Right lobe of liver (tissue), 6 donors: ENCODE measurements around the gene DUSP22. TPM values are rescaled to one million over a fixed set of nuclear protein-coding genes. Genes with fewer than 3 reads are reported as not detected.

Source experiments
- ATAC-seq, 4 donors: fragments of 200-7000 bp; cut with Tn5 transposase; one replicate each; pipeline ENCODE4 v1.9.1; 2020; ENCODE audit warnings: mild to moderate bottlenecking in 4 of 4, moderate library complexity in 4 of 4
- DNase-seq, 3 donors: peaks; one replicate each; pipeline ENCODE4 v3.0.0-alpha.2; 2020
- H3K27ac ChIP-seq, 3 donors: fragments of 200-600 bp; one replicate each; pipeline ENCODE4 v1.8.0; 2022
- H3K27me3 ChIP-seq, 2 donors: fragments of 200-600 bp; one replicate each; pipeline ENCODE4 v1.8.0; 2022
- H3K36me3 ChIP-seq, 4 donors: fragments of 200-600 bp; sonication (generic) in 1 of 4; one replicate each; pipeline versions ENCODE4 v1.5.1 to v1.8.0; 2017 to 2022; ENCODE audit warnings: control low read depth in 1 of 4
- H3K4me1 ChIP-seq, 4 donors: fragments of 200-600 bp; sonication (generic) in 1 of 4; one replicate each; pipeline versions ENCODE4 v1.5.1 to v1.8.0; 2017 to 2022; ENCODE audit warnings: control low read depth in 1 of 4
- H3K4me3 ChIP-seq, 3 donors: fragments of 200-600 bp; one replicate each; pipeline ENCODE4 v1.8.0; 2022
- H3K9me3 ChIP-seq, 4 donors: fragments of 200-600 bp; sonication (generic) in 1 of 4; one replicate each; pipeline versions ENCODE4 v1.5.1 to v1.8.0; 2017 to 2022; ENCODE audit warnings: control low read depth in 1 of 4
- POLR2A ChIP-seq: fragments of 450-650 bp; IDR thresholded peaks from one replicate; pipeline ENCODE4 v1.6.1; 2017; ENCODE audit warnings: antibody characterized with exemption, mild to moderate bottlenecking
- WGBS: methylation state at CpG from one replicate; pipeline ENCODE4 v1.1.6; 2018; ENCODE audit warnings: low coverage, low lambda C conversion rate; ENCODE audit not compliant: insufficient coverage; ENCODE audit errors: missing lambda C conversion rate; 5-methylcytosine and 5-hydroxymethylcytosine counted together
- intact Hi-C, 2 donors: fragments of 100-400 bp; cut with DNase I; formaldehyde crosslinking; loops; one replicate each; pipeline versions ENCODE4 v1.11.2 to v1.14.1; 2022
- total RNA-seq, 6 experiments: library from RNA; depleted of rRNA in 2 of 6; stranded (reverse); fragments of >200 nt in 2 of 6; fragmentation: NEBNext Ultra II Directional in 3 of 6; extraction: Animal tissue kit (Norgen Biotek cat#: 25700) in 3 of 6; gene quantifications; one replicate each; pipeline versions ENCODE4 v1.1.0 to v1.2.4, GENCODE V29; 2016 to 2023
- TF ChIP-seq, protein P1 (sequence below), 4 donors: fragments of 200-600 bp in 3 of 4; fragments of 450-650 bp in 1 of 4; IDR thresholded peaks; one replicate each; pipeline versions ENCODE4 v1.5.1 to v1.8.0; 2016 to 2022; ENCODE audit warnings: antibody characterized with exemption in 4 of 4, mild to moderate bottlenecking in 2 of 4
- donor health status: DM: no; HTN: yes; CAD: no.
- donor health status: DM: no; HTN: no; CAD: no.
- donor health status: DM: no; HTN: no; CAD: no.
- donor health status: DM: no; HTN: yes; CAD: no.
- donor health status: DM: no; HTN: yes; CAD: no.

DUSP22 gene
- total RNA-seq, 6 experiments from 2014 or later, result 20.6 to 24.8 (median 21.3) TPM

DNA sequence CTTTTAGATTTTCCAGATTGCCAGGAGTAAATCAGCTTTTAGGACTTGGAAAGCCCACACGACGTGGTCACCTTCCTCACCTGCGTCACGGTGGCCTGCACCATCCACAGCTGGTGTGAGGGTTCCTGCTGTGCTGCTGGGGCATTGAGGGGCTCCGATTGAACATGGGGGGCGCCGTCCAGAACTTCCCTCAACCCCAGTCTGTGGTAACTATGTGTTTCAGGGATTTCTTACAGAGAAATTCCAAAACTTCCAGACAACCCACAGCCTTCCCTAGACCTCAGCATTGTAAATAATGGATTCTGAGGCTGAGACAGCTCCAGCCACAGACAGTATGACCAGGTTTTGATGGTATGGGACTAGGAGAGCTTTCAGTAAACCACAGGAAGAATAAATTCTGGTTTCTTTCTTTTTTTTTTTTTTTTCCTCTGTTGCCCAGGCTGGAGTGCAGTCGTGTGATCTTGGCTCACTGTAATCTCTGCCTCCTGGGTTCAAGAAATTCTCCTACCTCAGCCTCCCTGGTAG lies 52.6 kb downstream of the DUSP22 start:
- H3K27ac ChIP-seq, result no peak overlapping the region
- peaks cover 0 to 9% (median 0%) of the 10 kb centered on the region in 4 donors for H3K4me1 ChIP-seq
- WGBS, result 77% methylated on average over 8 of the region's 8 CpGs
- DNase-seq (no peak), ATAC-seq (no peak)
- H3K36me3 ChIP-seq, result peaks cover 0 to 23% (median 0%) of the 10 kb centered on the region in 4 donors
- intact Hi-C loops, result no loop called here
- H3K27me3 ChIP-seq, result no peaks in the 10 kb centered on the region
- H3K4me3 ChIP-seq, result no peak overlapping the region
- no peaks in the 10 kb centered on the region for H3K9me3 ChIP-seq
- TF ChIP-seq, protein P1, sequence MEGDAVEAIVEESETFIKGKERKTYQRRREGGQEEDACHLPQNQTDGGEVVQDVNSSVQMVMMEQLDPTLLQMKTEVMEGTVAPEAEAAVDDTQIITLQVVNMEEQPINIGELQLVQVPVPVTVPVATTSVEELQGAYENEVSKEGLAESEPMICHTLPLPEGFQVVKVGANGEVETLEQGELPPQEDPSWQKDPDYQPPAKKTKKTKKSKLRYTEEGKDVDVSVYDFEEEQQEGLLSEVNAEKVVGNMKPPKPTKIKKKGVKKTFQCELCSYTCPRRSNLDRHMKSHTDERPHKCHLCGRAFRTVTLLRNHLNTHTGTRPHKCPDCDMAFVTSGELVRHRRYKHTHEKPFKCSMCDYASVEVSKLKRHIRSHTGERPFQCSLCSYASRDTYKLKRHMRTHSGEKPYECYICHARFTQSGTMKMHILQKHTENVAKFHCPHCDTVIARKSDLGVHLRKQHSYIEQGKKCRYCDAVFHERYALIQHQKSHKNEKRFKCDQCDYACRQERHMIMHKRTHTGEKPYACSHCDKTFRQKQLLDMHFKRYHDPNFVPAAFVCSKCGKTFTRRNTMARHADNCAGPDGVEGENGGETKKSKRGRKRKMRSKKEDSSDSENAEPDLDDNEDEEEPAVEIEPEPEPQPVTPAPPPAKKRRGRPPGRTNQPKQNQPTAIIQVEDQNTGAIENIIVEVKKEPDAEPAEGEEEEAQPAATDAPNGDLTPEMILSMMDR (IDR thresholded peaks at IDR 0.05), result no peak
- no peak for TF ChIP-seq POLR2A

DNA sequence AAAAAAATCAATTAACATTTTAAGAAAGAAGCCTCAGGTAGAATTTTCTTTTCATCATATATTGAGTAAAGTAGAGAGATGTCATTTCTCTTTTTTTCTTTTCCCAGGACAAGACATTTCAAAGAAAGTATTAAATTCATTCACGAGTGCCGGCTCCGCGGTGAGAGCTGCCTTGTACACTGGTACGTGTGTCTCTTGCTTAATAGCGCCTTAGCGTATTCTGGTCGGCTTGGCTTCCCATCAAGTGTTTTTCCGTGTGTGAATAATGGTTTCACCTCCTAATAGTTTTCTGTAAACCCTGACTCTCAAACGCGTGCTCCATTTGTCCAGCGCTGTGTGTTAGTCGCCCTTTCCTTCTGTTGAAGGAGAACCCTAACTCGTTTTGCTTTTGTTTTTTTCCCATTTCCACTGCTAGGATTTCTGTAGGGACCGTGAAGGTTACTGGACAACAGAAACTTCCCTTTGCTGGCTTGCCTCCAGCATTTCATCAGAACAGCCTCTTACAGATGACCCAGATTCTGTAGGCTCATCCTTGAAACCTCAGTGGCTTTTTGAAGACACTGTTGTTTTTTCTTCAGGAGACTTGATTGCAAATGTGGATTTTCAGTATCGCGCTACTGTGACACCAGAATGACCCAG lies 53.6 kb downstream of the DUSP22 start:
- no peak for ATAC-seq
- no peaks in the 10 kb centered on the region for H3K9me3 ChIP-seq
- peaks cover 0 to 8% (median 0%) of the 10 kb centered on the region in 4 donors for H3K4me1 ChIP-seq
- WGBS, result 80% methylated on average over 17 of the region's 17 CpGs
- TF ChIP-seq, protein P1 (IDR thresholded peaks at IDR 0.05), result no peak
- no peak for TF ChIP-seq POLR2A
- intact Hi-C loops, result no loop called here
- DNase-seq, result no peak
- no peak overlapping the region for H3K4me3 ChIP-seq
- no peaks in the 10 kb centered on the region for H3K27me3 ChIP-seq
- H3K27ac ChIP-seq, result no peak overlapping the region
- H3K36me3 ChIP-seq, result peaks cover 0 to 23% (median 0%) of the 10 kb centered on the region in 4 donors

DNA sequence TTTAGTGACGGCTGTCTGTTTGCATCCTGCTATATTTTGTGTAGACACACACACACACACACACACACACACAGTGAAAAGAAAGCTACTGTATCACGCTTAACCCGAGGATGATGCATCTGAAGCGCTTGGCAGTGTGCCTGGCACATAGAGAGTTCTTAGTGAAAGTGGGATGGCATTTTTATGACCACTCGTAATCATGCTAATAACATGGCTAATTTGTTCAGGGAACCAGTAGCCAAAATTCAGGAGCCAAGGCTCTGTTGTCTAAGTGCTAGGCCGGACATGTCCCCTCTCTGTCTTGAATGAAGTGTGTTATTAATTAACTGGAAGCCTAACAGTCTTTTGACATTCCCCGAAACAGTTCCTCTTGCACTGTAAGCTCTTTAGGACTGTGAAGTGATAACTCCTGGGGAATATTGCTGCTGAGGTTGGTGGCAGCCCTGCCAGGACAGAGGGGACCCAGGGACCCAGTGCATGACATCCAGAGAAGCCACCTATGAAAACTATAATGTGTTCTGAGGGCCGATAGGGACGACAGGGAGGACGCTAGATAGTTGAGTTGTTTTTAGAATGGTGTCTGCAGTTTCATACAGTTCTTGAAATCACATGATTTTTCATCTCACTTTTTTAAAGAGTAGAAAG lies 54.2 kb downstream of the DUSP22 start:
- H3K27ac ChIP-seq, result no peak overlapping the region
- no peak overlapping the region for H3K4me3 ChIP-seq
- no peaks in the 10 kb centered on the region for H3K9me3 ChIP-seq
- TF ChIP-seq, protein P1 (IDR thresholded peaks at IDR 0.05), result no peak
- no peak for TF ChIP-seq POLR2A
- no peak for ATAC-seq
- H3K36me3 ChIP-seq, result peaks cover 0 to 23% (median 0%) of the 10 kb centered on the region in 4 donors
- peaks cover 0 to 5% (median 0%) of the 10 kb centered on the region in 4 donors for H3K4me1 ChIP-seq
- intact Hi-C loops, result no loop called here
- H3K27me3 ChIP-seq, result no peaks in the 10 kb centered on the region
- no peak for DNase-seq
- WGBS, result 72% methylated on average over 10 of the region's 10 CpGs

DNA sequence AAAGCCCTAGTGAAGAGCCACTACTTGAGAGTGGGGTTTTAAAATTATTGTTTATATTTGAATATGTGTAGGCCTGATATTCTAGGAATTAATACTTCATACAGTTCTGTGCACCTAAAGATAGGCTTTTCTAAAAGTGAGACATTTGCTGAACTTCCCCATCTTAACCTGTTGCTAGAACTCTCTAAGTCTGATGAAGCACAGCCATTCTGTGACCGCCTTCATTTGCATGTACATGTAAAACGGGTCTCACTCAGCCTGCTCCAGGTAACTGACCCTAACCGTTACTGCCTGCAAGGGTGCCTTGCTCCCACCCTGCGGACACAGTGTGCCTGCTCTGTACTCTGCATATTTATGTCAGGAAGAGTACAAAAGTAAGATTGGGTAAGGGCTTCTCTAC lies 54.9 kb downstream of the DUSP22 start:
- intact Hi-C loops, result no loop called here
- no peak for DNase-seq
- no peak for ATAC-seq
- Histone ChIP-seq H3K27me3 (no peaks in the 10 kb centered on the region), H3K9me3 (no peaks in the 10 kb centered on the region), H3K4me3 (no peak overlapping the region), H3K36me3 (peaks cover 0 to 23% (median 0%) of the 10 kb centered on the region in 4 donors), H3K4me1 (peaks cover 0 to 5% (median 0%) of the 10 kb centered on the region in 4 donors), H3K27ac (no peak overlapping the region)
- no peak for TF ChIP-seq POLR2A
- TF ChIP-seq, protein P1 (IDR thresholded peaks at IDR 0.05), result no peak
- 83% methylated on average over 4 of the region's 4 CpGs for WGBS
